K562 (cell line): Measurements from ENCODE around the gene GET4. TPM values are rescaled to one million over a fixed set of nuclear protein-coding genes. Genes with fewer than 3 reads are reported as not detected.

Experiments used
- ATAC-seq: fragments of 200-7000 bp; cut with Tn5 transposase; 3 replicates; pipeline ENCODE4 v1.9.1; 2020; ENCODE audit warnings: moderate library complexity
- BruUV-seq: library from RNA; stranded (reverse); fragments of 400-500 nt; replicated peaks from 2 replicates; lab custom pipeline; 2021; lab: Mats Ljungman, UMichigan
- CTCF ChIA-PET: fragments of 300-600 bp; formaldehyde crosslinking; extraction: SDS; loops from one replicate; lab custom pipeline; 2021; ENCODE audit warnings: low intra/inter-chr PET ratio; lab: Yijun Ruan, JAX
- POLR2A ChIA-PET: fragments of 300-600, 350-650 bp; sonication (Branson Sonifier 250); formaldehyde crosslinking; extraction: SDS; loops from one replicate; lab custom pipeline; 2021; ENCODE audit warnings: antibody characterized with exemption, inconsistent platforms; lab: Yijun Ruan, JAX
- DNase-seq, 4 experiments: peaks; one replicate each; pipeline versions ENCODE4 v3.0.0 to v3.0.0-alpha.2; 2011 to 2018; ENCODE audit warnings: low spot score in 3 of 4, mixed read lengths in 3 of 4; ENCODE audit errors: extremely low read depth in 1 of 4
- FAIRE-seq: peaks from 2 replicates; lab custom pipeline; 2011; peaks lifted over from hg19 to GRCh38; lab: Jason Lieb, UNC
- H2AFZ ChIP-seq: 2 replicates; pipeline ENCODE4 v1.6.0; 2011; ENCODE audit warnings: low read depth, low read length, control low read depth, inconsistent platforms
- H3K27ac ChIP-seq: fragments of 200-600 bp; 3 replicates; pipeline ENCODE4 v1.8.0; 2011; ENCODE audit warnings: low read depth, mild to moderate bottlenecking, control low read depth, inconsistent platforms, low read length, moderate library complexity, mixed read lengths; ENCODE audit errors: extremely low read depth
- H3K27me3 ChIP-seq, 2 experiments: fragments of 300-600 bp in 1 of 2; 2 replicates in 1 of 2; 3 replicates in 1 of 2; pipeline versions ENCODE4 v1.6.0 to v1.8.0; 2011; ENCODE audit warnings: inconsistent platforms in 2 of 2, low read length in 2 of 2, mild to moderate bottlenecking in 1 of 2, mixed read lengths in 1 of 2, moderate library complexity in 1 of 2; ENCODE audit not compliant: control insufficient read depth in 2 of 2, insufficient read depth in 2 of 2
- H3K36me3 ChIP-seq: fragments of 300-600 bp; 3 replicates; pipeline ENCODE4 v1.8.0; 2011; ENCODE audit warnings: mild to moderate bottlenecking, low read length, inconsistent platforms; ENCODE audit not compliant: control insufficient read depth, insufficient read depth
- H3K4me1 ChIP-seq, 2 experiments: fragments of 200-600 bp in 1 of 2; replicated peaks in 1 of 2; 2 replicates in 1 of 2; 3 replicates in 1 of 2; pipeline versions ENCODE4 v1.5.1 to v1.8.0; 2011; ENCODE audit warnings: inconsistent platforms in 2 of 2, low read length in 2 of 2, mild to moderate bottlenecking in 1 of 2, mixed read lengths in 1 of 2, moderate library complexity in 1 of 2; ENCODE audit not compliant: control insufficient read depth in 2 of 2, insufficient read depth in 2 of 2
- H3K4me2 ChIP-seq: 2 replicates; pipeline ENCODE4 v1.6.1; 2011; ENCODE audit warnings: low read length, control low read depth, inconsistent platforms, mixed read lengths; ENCODE audit not compliant: insufficient read depth
- H3K4me3 ChIP-seq: fragments of 200-600 bp; sonication (generic), shearing (Covaris generic); 2 replicates; pipeline ENCODE4 v1.5.1; 2016; ENCODE audit warnings: control low read depth, inconsistent platforms
- H3K79me2 ChIP-seq: fragments of 200-600 bp; 3 replicates; pipeline ENCODE4 v1.8.0; 2011; ENCODE audit warnings: low read length, inconsistent platforms; ENCODE audit not compliant: control insufficient read depth, insufficient read depth
- H3K9ac ChIP-seq, 2 experiments: 2 replicates each; pipeline versions ENCODE4 v1.6.0 to v1.6.1; 2011; ENCODE audit warnings: low read depth in 2 of 2, low read length in 2 of 2, control low read depth in 1 of 2, inconsistent platforms in 1 of 2, mild to moderate bottlenecking in 1 of 2, mixed read lengths in 1 of 2; ENCODE audit not compliant: insufficient read depth in 1 of 2
- H3K9me1 ChIP-seq: one replicate; pipeline ENCODE4 v1.6.0; 2011; ENCODE audit warnings: inconsistent platforms, mild to moderate bottlenecking, low read length, moderate library complexity; ENCODE audit not compliant: control insufficient read depth, insufficient read depth
- H3K9me3 ChIP-seq: replicated peaks from 2 replicates; pipeline ENCODE4 v1.5.1; 2011; ENCODE audit warnings: low read depth, low read length, inconsistent platforms; ENCODE audit not compliant: control insufficient read depth, insufficient read depth
- H4K20me1 ChIP-seq: replicated peaks from 2 replicates; pipeline ENCODE4 v1.6.1; 2011; ENCODE audit warnings: low read length, inconsistent platforms, mixed read lengths; ENCODE audit not compliant: control insufficient read depth, insufficient read depth
- CHCHD3 ChIP-seq: fragments of 250-450 bp; sonication (Bioruptor Pico); IDR thresholded peaks from 2 replicates; pipeline ENCODE4 v2.1.2; 2022; ENCODE audit warnings: mild to moderate bottlenecking
- DMBX1 ChIP-seq: fragments of 250-450 bp; sonication (Bioruptor Pico); IDR thresholded peaks from 2 replicates; pipeline ENCODE4 v1.8.0; 2022; ENCODE audit warnings: inconsistent platforms, mild to moderate bottlenecking, moderate library complexity, borderline replicate concordance
- FOXJ3 ChIP-seq: sonication (generic); formaldehyde crosslinking; IDR thresholded peaks from 2 replicates; pipeline ENCODE4 v1.4.0; 2020; ENCODE audit warnings: mild to moderate bottlenecking, missing genetic modification reagents
- HDAC6 ChIP-seq: IDR thresholded peaks from 2 replicates; pipeline ENCODE4 v1.6.1; 2012; ENCODE audit warnings: low read depth, mild to moderate bottlenecking, control low read depth, inconsistent platforms, low read length, moderate library complexity
- MXI1 ChIP-seq: IDR thresholded peaks from 2 replicates; pipeline ENCODE4 v1.6.1; 2011; ENCODE audit warnings: low read depth, mild to moderate bottlenecking, improper control_type of control experiment, low read length
- SMARCC2 ChIP-seq: fragments of 450-650 bp; IDR thresholded peaks from 2 replicates; pipeline ENCODE4 v1.6.1; 2017; ENCODE audit warnings: antibody characterized with exemption, moderate library complexity, mild to moderate bottlenecking, low read depth
- SOX6 ChIP-seq: fragments of 450-650 bp; IDR thresholded peaks from 2 replicates; pipeline ENCODE4 v1.6.1; 2014; ENCODE audit warnings: mild to moderate bottlenecking
- SPI1 ChIP-seq: IDR thresholded peaks from 2 replicates; pipeline ENCODE4 v1.6.1; 2011; ENCODE audit warnings: low read depth, low read length, control low read depth, borderline replicate concordance
- TOE1 ChIP-seq, 2 experiments: fragments of 450-650 bp in 1 of 2; sonication (generic) in 1 of 2; formaldehyde crosslinking in 1 of 2; IDR thresholded peaks; 2 replicates each; pipeline versions ENCODE4 v1.7.1 to v1.8.0; 2016 to 2022; ENCODE audit warnings: borderline replicate concordance in 2 of 2, mild to moderate bottlenecking in 2 of 2, antibody characterized with exemption in 1 of 2, inconsistent platforms in 1 of 2, low read depth in 1 of 2, missing genetic modification reagents in 1 of 2, moderate library complexity in 1 of 2
- XRCC5 ChIP-seq: fragments of 200-400 bp; formaldehyde crosslinking; IDR thresholded peaks from 2 replicates; pipeline ENCODE4 v1.6.1; 2017; ENCODE audit warnings: low read depth, mild to moderate bottlenecking, low read length
- ZBTB11 ChIP-seq, 3 experiments: fragments of 200-800 bp in 1 of 3; fragments of 250-450 bp in 1 of 3; fragments of 450-650 bp in 1 of 3; sonication (Bioruptor Pico) in 1 of 3; sonication (Bioruptor generic) in 1 of 3; formaldehyde crosslinking in 1 of 3; IDR thresholded peaks; 2 replicates each; pipeline versions ENCODE4 v1.6.1 to v1.8.0; 2016 to 2022; ENCODE audit warnings: mild to moderate bottlenecking in 2 of 3, missing genetic modification characterization in 2 of 3, missing compliant biosample characterization in 1 of 3, moderate library complexity in 1 of 3
- ZFPM2 ChIP-seq: fragments of 250-450 bp; sonication (Bioruptor Pico); IDR thresholded peaks from 2 replicates; pipeline ENCODE4 v1.5.1; 2022; ENCODE audit warnings: mild to moderate bottlenecking
- ZNF311 ChIP-seq: fragments of 250-450 bp; sonication (Bioruptor Pico); IDR thresholded peaks from 2 replicates; pipeline ENCODE4 v1.4.0; 2020; ENCODE audit warnings: mild to moderate bottlenecking, moderate library complexity
- ZNF740 ChIP-seq, 3 experiments: fragments of 200-800 bp in 1 of 3; sonication (Bioruptor generic) in 1 of 3; sonication (generic) in 1 of 3; formaldehyde crosslinking in 1 of 3; IDR thresholded peaks; 2 replicates each; pipeline versions ENCODE4 v1.6.1 to v1.8.0; 2016 to 2022; ENCODE audit warnings: mild to moderate bottlenecking in 2 of 3, missing compliant biosample characterization in 2 of 3, missing genetic modification characterization in 2 of 3, missing genetic modification reagents in 1 of 3
- WGBS: fragments of 100-300 bp; shearing (Covaris generic); methylation state at CpG from one replicate; pipeline ENCODE4 v1.1.6; 2016; ENCODE audit warnings: low coverage, mixed read lengths; ENCODE audit not compliant: insufficient coverage; ENCODE audit errors: missing lambda C conversion rate; 5-methylcytosine and 5-hydroxymethylcytosine counted together
- in situ Hi-C: fragments of 300-500 bp; cut with MboI; formaldehyde crosslinking; loops from 4 replicates; pipeline ENCODE4 v1.15.0; 2018; ENCODE audit warnings: inconsistent platforms, mixed read lengths
- intact Hi-C: fragments of 100-400 bp; cut with micrococcal nuclease; formaldehyde crosslinking; loops from 2 replicates; pipeline ENCODE4 v1.14.2; 2022
- polyA plus RNA-seq, 8 experiments: library from polyadenylated mRNA; depleted of rRNA in 4 of 8; stranded (reverse) in 5 of 8; unstranded in 3 of 8; fragments of >200 nt; fragmentation: Nextera tagmentation in 2 of 8; fragmentation: Illumina TruSeq in 1 of 8; extraction: Ambion mirVana in 2 of 8; extraction: Trizol in 1 of 8; gene quantifications; 2 replicates each; pipeline versions ENCODE4 v1.2.1 to v1.2.3, GENCODE V29; 2011 to 2014; ENCODE audit warnings: inconsistent platforms in 1 of 8, missing spikeins in 1 of 8
- total RNA-seq, 7 experiments: library from RNA; depleted of rRNA in 6 of 7; stranded (reverse); fragments of >200 nt in 6 of 7; fragmentation: Illumina TruSeq in 2 of 7; extraction: Trizol in 2 of 7; gene quantifications; 2 replicates each; pipeline versions ENCODE4 v1.2.1 to v1.2.3, GENCODE V29; 2011 to 2021; ENCODE audit warnings: low replicate concordance in 1 of 7

The GET4 gene
- total and polyA plus RNA-seq, 9 of the 15 experiments (the other 6 are each of a cell fraction or from before 2014, with no cell fraction given) = 0.99 to 122 (median 40.4) TPM

- intact Hi-C loops = loop anchor here (5.0 kb wide), 1 partner anchor 42 kb away; no protein-coding TSS in a partner anchor
- Histone ChIP-seq H3K9me1 (peaks cover 6% of the 10 kb centered on the region), H3K4me2 (no peak overlapping the region), H3K79me2 (peaks cover 89% of the 10 kb centered on the region), H3K9ac (peak overlapping the region in 1 of 2 experiments; percentile 73; a peak in 1 of 4 replicates), H3K4me3 (no peak overlapping the region), H3K9me3 (no peaks in the 10 kb centered on the region), H2AFZ (no peak overlapping the region), H3K4me1 (peaks cover 18 to 33% of the 10 kb centered on the region in 2 experiments), H3K27ac (no peak overlapping the region), H3K27me3 (no peaks in the 10 kb centered on the region), H4K20me1 (peaks cover 28% of the 10 kb centered on the region; the same call in 1 of the 2 replicates), H3K36me3 (peaks cover 27% of the 10 kb centered on the region; the same call in 2 of the 3 replicates)
- in situ Hi-C loops = no loop called here
- ChIA-PET CTCF (no interaction called here), POLR2A (no interaction called here)
- no peak for FAIRE-seq
- no peak for ATAC-seq
- DNase-seq = no peak
- WGBS = 67% methylated on average over 12 of the region's 12 CpGs
- no TSS peak for BruUV-seq
- TF ChIP-seq ZNF740 (CRISPR knock-in tag; IDR thresholded peaks at IDR 0.05) (no peak), ZNF740 (tag; IDR thresholded peaks at IDR 0.05) (no peak), SPI1 (no peak), ZFPM2 (CRISPR knock-in tag) (no peak), XRCC5 (no peak), DMBX1 (CRISPR knock-in tag) (no peak), ZBTB11 (CRISPR knock-in tag; IDR thresholded peaks at IDR 0.05) (no peak), TOE1 (IDR thresholded peaks at IDR 0.05; ENCODE audit: borderline replicate concordance) (no peak), TOE1 (CRISPR knock-in tag; IDR thresholded peaks at IDR 0.05; ENCODE audit: borderline replicate concordance, low read depth) (no peak), CHCHD3 (CRISPR knock-in tag) (no peak), FOXJ3 (CRISPR knock-in tag) (no peak), ZNF311 (CRISPR knock-in tag) (no peak), MXI1 (no peak), SOX6 (no peak), HDAC6 (no peak), SMARCC2 (no peak)
These were observed 46.3 kb upstream of the GET4 start for GRCh38 chr7:830069-830468.
